Endometrial microvascular endothelial cells (primary cell): Measurements from ENCODE around the gene NCOA3. TPM values are rescaled to one million over a fixed set of nuclear protein-coding genes. Genes with fewer than 3 reads are reported as not detected.

Experiments used
- in situ Hi-C: cut with HindIII; loops from 2 replicates; pipeline ENCODE4 v1.10.0; 2017; ENCODE audit warnings: low sequenced_read_pairs, low pct_unique_long_range_greater_than_20kb; ENCODE audit errors: inconsistent ontology term
- total RNA-seq: library from RNA; depleted of rRNA; stranded (reverse); fragments of >200 nt; gene quantifications from one replicate; pipeline ENCODE4 v1.2.3, GENCODE V29; 2015; ENCODE audit errors: inconsistent ontology term

NCOA3 gene
- total RNA-seq, 1 donor from 2014 or later = 19.0 TPM

GRCh38 chr20:47667531-47668312 lies 166.0 kb downstream of the NCOA3 start:
- in situ Hi-C loops = no loop called here

GRCh38 chr20:47668313-47669151 lies 166.8 kb downstream of the NCOA3 start:
- in situ Hi-C loops = no loop called here

- in situ Hi-C loops = no loop called here
These were observed 167.4 kb downstream of the NCOA3 start for GRCh38 chr20:47669152-47669425.

GRCh38 chr20:47669489-47669888 lies 167.8 kb downstream of the NCOA3 start:
- in situ Hi-C loops = no loop called here

- in situ Hi-C loops = no loop called here
These were observed 168.5 kb downstream of the NCOA3 start for GRCh38 chr20:47669927-47670890.

- in situ Hi-C loops = no loop called here
These were observed 169.2 kb downstream of the NCOA3 start for GRCh38 chr20:47670913-47671312.

- in situ Hi-C loops = no loop called here
These were observed 170.5 kb downstream of the NCOA3 start for GRCh38 chr20:47672166-47672565.

- in situ Hi-C loops = no loop called here
These were observed 171.4 kb downstream of the NCOA3 start for GRCh38 chr20:47672886-47673670.

- in situ Hi-C loops = no loop called here
These were observed 171.9 kb downstream of the NCOA3 start for GRCh38 chr20:47673671-47673955.

- in situ Hi-C loops = no loop called here
These were observed 172.5 kb downstream of the NCOA3 start for GRCh38 chr20:47674145-47674544.

- in situ Hi-C loops = loop anchor here (25.0 kb wide), 1 partner anchor 113 kb away; the partner anchor contains the start of gene SULF2
These were observed 173.0 kb downstream of the NCOA3 start for GRCh38 chr20:47674686-47675085.

GRCh38 chr20:47675190-47676142 lies 173.8 kb downstream of the NCOA3 start:
- in situ Hi-C loops = loop anchor here (25.0 kb wide), 1 partner anchor 112 kb away; the partner anchor contains the start of gene SULF2

GRCh38 chr20:47676219-47676721 lies 174.6 kb downstream of the NCOA3 start:
- in situ Hi-C loops = loop anchor here (25.0 kb wide), 1 partner anchor 111 kb away; the partner anchor contains the start of gene SULF2

GRCh38 chr20:47676912-47677634 lies 175.4 kb downstream of the NCOA3 start:
- in situ Hi-C loops = loop anchor here (25.0 kb wide), 1 partner anchor 110 kb away; the partner anchor contains the start of gene SULF2

GRCh38 chr20:47677635-47678453 lies 176.2 kb downstream of the NCOA3 start:
- in situ Hi-C loops = loop anchor here (25.0 kb wide), 1 partner anchor 109 kb away; the partner anchor contains the start of gene SULF2

GRCh38 chr20:47678536-47678935 lies 176.8 kb downstream of the NCOA3 start:
- in situ Hi-C loops = loop anchor here (25.0 kb wide), 1 partner anchor 109 kb away; the partner anchor contains the start of gene SULF2
